MM.1S (cell line): ENCODE measurements around the gene USP9X.
"Not testable (repeated sequence)": the region's sequence is repeated elsewhere in the genome, so short reads cannot be mapped to it uniquely, and the experiment has no call there.

ENCODE experiments used
- DNase-seq: peaks from one replicate; pipeline ENCODE4 v3.0.0-alpha.2; 2015
- H2AFZ ChIP-seq: fragments of 300-600 bp; sonication (generic); 2 replicates; pipeline ENCODE4 v1.6.0; 2016; ENCODE audit warnings: antibody characterized with exemption, low read length
- H3F3A ChIP-seq: fragments of 300-600 bp; sonication (generic); 2 replicates; pipeline ENCODE4 v1.6.1; 2016; ENCODE audit warnings: mild to moderate bottlenecking, antibody characterized with exemption, low read length, moderate library complexity, mixed read lengths; ENCODE audit not compliant: insufficient read depth
- H3K27ac ChIP-seq: fragments of 300-600 bp; sonication (generic); 2 replicates; pipeline ENCODE4 v1.5.1; 2016; ENCODE audit warnings: mild to moderate bottlenecking, low read length
- H3K27me3 ChIP-seq: fragments of 300-600 bp; sonication (generic); replicated peaks from 2 replicates; pipeline ENCODE4 v1.6.0; 2016; ENCODE audit warnings: low read length; ENCODE audit not compliant: insufficient read depth
- H3K36me3 ChIP-seq: fragments of 300-600 bp; sonication (generic); replicated peaks from 2 replicates; pipeline ENCODE4 v1.6.1; 2016; ENCODE audit warnings: mild to moderate bottlenecking, low read length, mixed read lengths; ENCODE audit not compliant: insufficient read depth
- H3K4me1 ChIP-seq: fragments of 300-600 bp; sonication (generic); 2 replicates; pipeline ENCODE4 v1.6.1; 2016; ENCODE audit warnings: low read length, mixed read lengths
- H3K4me2 ChIP-seq: fragments of 300-600 bp; sonication (generic); 2 replicates; pipeline ENCODE4 v1.6.0; 2016; ENCODE audit warnings: low read depth, low read length
- H3K4me3 ChIP-seq: fragments of 300-600 bp; sonication (generic); 2 replicates; pipeline ENCODE4 v1.5.1; 2016; ENCODE audit warnings: low read length, mixed read lengths
- H3K79me2 ChIP-seq: fragments of 300-600 bp; sonication (generic); 2 replicates; pipeline ENCODE4 v1.6.1; 2016; ENCODE audit warnings: mixed run types, low read length, mixed read lengths
- H3K9ac ChIP-seq: fragments of 300-600 bp; sonication (generic); 2 replicates; pipeline ENCODE4 v1.6.1; 2016; ENCODE audit warnings: low read length, mixed read lengths
- H3K9me2 ChIP-seq: fragments of 300-600 bp; sonication (generic); replicated peaks from 2 replicates; pipeline ENCODE4 v1.6.1; 2016; ENCODE audit warnings: mild to moderate bottlenecking, low read length, mixed read lengths; ENCODE audit not compliant: insufficient read depth
- H3K9me3 ChIP-seq: fragments of 300-600 bp; sonication (generic); replicated peaks from 2 replicates; pipeline ENCODE4 v1.6.1; 2016; ENCODE audit warnings: mild to moderate bottlenecking, low read length, mixed read lengths; ENCODE audit not compliant: insufficient read depth
- H4K20me1 ChIP-seq: fragments of 300-600 bp; sonication (generic); 2 replicates; pipeline ENCODE4 v1.6.1; 2016; ENCODE audit warnings: mild to moderate bottlenecking, low read length, moderate library complexity, mixed read lengths; ENCODE audit not compliant: insufficient read depth
- EZH2 ChIP-seq: fragments of 300-600 bp; sonication (generic); optimal IDR thresholded peaks from 2 replicates; pipeline ENCODE3; 2017; ENCODE audit warnings: low read depth, mild to moderate bottlenecking, antibody characterized with exemption, low read length, mixed read lengths
- EZH2phosphoT487 ChIP-seq: fragments of 300-600 bp; sonication (generic); IDR thresholded peaks from 2 replicates; pipeline ENCODE4 v1.6.1; 2018; ENCODE audit warnings: antibody characterized with exemption, low read length
- TF ChIP-seq, protein P1 (sequence below): fragments of 300-600 bp; sonication (generic); IDR thresholded peaks from 2 replicates; pipeline ENCODE4 v1.5.1; 2016; ENCODE audit warnings: antibody characterized with exemption, low read length, mixed read lengths

Gene USP9X

DNA sequence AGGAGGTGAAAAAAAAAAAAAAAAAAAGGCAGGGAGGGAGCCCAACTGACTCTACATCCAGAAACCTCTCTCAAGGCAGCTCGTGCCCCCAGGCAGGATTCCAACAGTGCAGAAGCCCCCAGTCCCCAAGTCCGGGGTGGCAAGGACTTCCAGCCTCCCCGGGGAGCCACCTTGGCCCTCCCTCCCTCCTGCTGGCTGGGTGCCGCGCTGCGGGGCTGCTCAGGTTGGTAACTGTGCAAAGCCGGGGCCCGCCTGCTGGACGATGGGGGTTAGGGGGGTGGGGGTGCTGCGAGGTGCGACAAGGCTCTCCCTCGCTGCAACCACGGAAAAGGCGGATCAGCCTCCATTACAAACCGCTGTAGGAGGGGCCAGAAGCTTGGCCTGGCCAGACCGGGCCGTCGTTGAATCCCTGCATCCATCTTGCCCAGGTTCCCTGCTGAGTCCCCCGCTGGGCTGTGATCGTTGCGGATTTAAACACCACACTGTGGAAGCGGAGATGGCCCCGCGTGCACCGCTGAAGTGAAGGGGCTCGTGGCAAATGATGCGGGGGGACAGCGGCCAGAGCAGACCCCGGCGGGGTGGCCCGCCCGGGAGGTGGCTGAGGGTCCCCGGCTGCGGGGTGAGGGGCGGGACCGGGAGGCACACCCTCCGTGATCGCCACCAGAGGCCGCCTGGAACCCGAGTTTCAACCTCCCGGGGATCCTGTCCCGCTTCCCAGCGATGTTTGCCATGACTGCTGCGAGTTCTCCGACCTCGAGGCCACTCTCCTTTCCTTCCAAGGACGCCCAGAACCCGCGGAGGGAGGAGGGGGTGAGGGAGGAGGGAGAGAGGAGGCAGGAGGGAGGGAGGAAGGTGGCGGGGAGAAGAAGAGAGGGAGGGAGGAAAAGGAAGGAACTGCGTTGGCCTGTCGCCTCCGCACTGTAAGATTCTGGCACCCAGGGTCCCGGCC lies 190.7 kb downstream of the USP9X start:
- Histone ChIP-seq H3K79me2 (no peaks in the 10 kb centered on the region), H3K9me2 (no peaks in the 10 kb centered on the region), H3F3A (no peaks in the 10 kb centered on the region), H3K4me3 (peak overlapping the region; percentile 67), H3K36me3 (no peaks in the 10 kb centered on the region), H3K27me3 (no peaks in the 10 kb centered on the region), H2AFZ (peak overlapping the region; percentile 83), H3K4me1 (no peaks in the 10 kb centered on the region), H3K27ac (no peak overlapping the region), H3K9ac (peak overlapping the region; percentile 29; the same call in 1 of the 2 replicates), H4K20me1 (no peaks in the 10 kb centered on the region), H3K9me3 (no peaks in the 10 kb centered on the region), H3K4me2 (peak overlapping the region; percentile 75)
- no peak for TF ChIP-seq EZH2
- TF ChIP-seq, protein P1, sequence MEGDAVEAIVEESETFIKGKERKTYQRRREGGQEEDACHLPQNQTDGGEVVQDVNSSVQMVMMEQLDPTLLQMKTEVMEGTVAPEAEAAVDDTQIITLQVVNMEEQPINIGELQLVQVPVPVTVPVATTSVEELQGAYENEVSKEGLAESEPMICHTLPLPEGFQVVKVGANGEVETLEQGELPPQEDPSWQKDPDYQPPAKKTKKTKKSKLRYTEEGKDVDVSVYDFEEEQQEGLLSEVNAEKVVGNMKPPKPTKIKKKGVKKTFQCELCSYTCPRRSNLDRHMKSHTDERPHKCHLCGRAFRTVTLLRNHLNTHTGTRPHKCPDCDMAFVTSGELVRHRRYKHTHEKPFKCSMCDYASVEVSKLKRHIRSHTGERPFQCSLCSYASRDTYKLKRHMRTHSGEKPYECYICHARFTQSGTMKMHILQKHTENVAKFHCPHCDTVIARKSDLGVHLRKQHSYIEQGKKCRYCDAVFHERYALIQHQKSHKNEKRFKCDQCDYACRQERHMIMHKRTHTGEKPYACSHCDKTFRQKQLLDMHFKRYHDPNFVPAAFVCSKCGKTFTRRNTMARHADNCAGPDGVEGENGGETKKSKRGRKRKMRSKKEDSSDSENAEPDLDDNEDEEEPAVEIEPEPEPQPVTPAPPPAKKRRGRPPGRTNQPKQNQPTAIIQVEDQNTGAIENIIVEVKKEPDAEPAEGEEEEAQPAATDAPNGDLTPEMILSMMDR, result peak; percentile 38
- TF ChIP-seq EZH2phosphoT487, result no peak
- peak; percentile 16 for DNase-seq

DNA sequence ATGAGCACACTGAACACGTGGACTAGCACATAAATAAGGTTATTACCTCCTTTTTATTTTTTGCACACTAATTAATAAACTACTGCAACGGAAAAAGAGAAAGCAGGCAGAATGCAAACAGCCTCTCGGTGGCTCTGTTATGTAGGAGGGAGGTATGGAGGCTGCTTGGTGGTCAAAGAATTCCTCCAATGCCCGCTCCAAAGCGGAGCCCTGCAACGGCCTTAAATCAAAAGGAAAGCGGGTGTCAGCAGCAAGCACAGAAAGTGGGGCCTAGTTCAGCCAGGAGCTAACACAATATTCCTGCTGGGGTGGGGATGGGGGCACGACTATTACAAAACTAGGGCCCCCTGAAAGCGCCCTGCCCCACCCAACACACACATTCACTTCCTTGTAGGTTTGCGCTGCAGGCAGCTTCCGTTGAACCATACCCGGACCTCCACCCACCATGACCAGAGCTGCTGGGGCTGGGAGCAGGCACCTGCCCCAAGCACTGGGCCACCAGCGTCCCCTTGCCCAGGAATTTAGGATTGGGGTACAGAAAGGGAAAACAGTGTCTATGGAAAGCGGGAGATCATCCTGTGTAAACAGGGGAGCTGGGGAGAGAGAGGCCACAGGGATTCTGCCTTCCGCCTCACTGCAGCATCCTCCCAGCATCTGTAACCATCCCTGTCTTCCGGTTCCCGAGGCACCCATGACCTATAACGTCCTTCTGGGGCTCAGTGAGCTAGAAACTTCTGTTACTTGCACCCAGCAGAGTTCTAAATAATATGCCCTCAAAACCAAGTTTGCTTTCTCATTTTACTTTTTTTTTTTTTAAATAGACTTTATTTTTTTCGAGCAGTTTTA lies 191.6 kb downstream of the USP9X start:
- Histone ChIP-seq H3K27ac (no peak overlapping the region), H3K9me2 (no peaks in the 10 kb centered on the region), H3F3A (no peaks in the 10 kb centered on the region), H2AFZ (peak overlapping the region; percentile 83; the same call in 1 of the 2 replicates), H3K9me3 (no peaks in the 10 kb centered on the region), H3K4me1 (no peaks in the 10 kb centered on the region), H3K4me3 (no peak overlapping the region), H3K79me2 (no peaks in the 10 kb centered on the region), H4K20me1 (no peaks in the 10 kb centered on the region), H3K36me3 (no peaks in the 10 kb centered on the region), H3K4me2 (peak overlapping the region; percentile 75; the same call in 1 of the 2 replicates), H3K9ac (no peak overlapping the region), H3K27me3 (no peaks in the 10 kb centered on the region)
- no peak for DNase-seq
- TF ChIP-seq, protein P1, result no peak
- TF ChIP-seq EZH2 (no peak), EZH2phosphoT487 (no peak)

DNA sequence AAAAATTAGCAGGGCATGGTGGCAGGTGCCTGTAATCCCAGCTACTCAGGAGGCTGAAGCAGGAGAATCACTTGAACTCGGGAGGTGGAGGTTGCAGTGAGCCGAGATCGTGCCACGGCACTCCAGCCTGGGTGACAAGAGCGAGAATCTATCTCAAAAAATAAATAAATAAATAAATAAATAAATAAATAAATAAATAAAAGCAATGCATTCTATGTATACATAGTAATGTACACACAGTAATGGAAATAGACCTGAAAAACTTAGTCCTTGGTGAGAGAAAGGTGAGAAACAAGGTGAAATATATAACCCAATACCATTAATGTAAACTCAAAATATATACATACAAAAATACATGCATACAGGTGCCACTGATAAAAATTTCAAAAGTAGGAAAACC lies 197.1 kb downstream of the USP9X start:
- not testable (repeated sequence) for DNase-seq, H3K36me3 ChIP-seq, H3K79me2 ChIP-seq, H2AFZ ChIP-seq, H3K9me2 ChIP-seq, H3K27me3 ChIP-seq, H3K27ac ChIP-seq, H3K9ac ChIP-seq, H3K4me1 ChIP-seq, H3K9me3 ChIP-seq, H3F3A ChIP-seq, H3K4me3 ChIP-seq, H3K4me2 ChIP-seq, H4K20me1 ChIP-seq

DNA sequence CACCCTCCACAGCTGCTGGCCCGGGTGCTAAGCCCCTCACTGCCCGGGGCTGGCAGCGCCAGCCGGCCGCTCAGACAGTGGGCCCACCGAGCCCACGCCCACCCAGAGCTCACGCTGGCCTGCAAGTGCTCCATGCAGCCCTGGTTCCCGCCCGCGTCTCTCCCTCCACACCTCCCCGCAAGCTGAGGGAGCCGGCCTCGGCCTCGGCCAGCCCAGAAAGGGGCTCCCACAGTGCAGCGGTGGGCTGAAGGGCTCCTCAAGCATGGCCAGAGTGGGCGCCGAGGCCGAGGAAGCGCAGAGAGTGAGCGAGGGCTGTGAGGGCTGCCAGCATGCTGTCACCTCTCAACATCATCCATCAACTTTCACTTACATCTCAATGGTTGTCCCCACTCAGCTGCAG lies 200.7 kb downstream of the USP9X start:
- H4K20me1 ChIP-seq, H3K27me3 ChIP-seq, H3K9me3 ChIP-seq, H3K4me3 ChIP-seq, H3K4me1 ChIP-seq, H3F3A ChIP-seq, H2AFZ ChIP-seq, H3K36me3 ChIP-seq, H3K79me2 ChIP-seq, H3K27ac ChIP-seq, DNase-seq, H3K9me2 ChIP-seq, H3K4me2 ChIP-seq, H3K9ac ChIP-seq: not testable (repeated sequence)
